Panc1 (cell line): ENCODE results near the gene PPP6R2. TPM values are rescaled to one million over a fixed set of nuclear protein-coding genes. Genes with fewer than 3 reads are reported as not detected.
A peak's percentile ranks its signal among the peaks of the same experiment; 100 is the strongest.

Source experiments
- ATAC-seq: fragments of 200-7000 bp; cut with Tn5 transposase; 2 replicates; pipeline ENCODE4 v1.9.1; 2020; ENCODE audit warnings: mild to moderate bottlenecking, moderate library complexity
- BruUV-seq: library from RNA; stranded (reverse); fragments of 400-500 nt; replicated peaks from 2 replicates; lab custom pipeline; 2021; lab: Mats Ljungman, UMichigan
- CTCF ChIA-PET: fragments of 300-600 bp; sonication (Branson Sonifier 250); formaldehyde crosslinking; loops from one replicate; lab custom pipeline; 2022; ENCODE audit warnings: antibody characterized with exemption; lab: Charles Lee
- POLR2A ChIA-PET: fragments of 300-600 bp; sonication (Branson Sonifier 250); formaldehyde crosslinking; loops from one replicate; lab custom pipeline; 2022; ENCODE audit warnings: antibody characterized with exemption; lab: Charles Lee
- DNase-seq: peaks from one replicate; pipeline ENCODE4 v3.0.0-alpha.2; 2010; ENCODE audit warnings: low read depth, low spot score
- H3K27ac ChIP-seq: 2 replicates; pipeline ENCODE4 v1.5.1; 2011; ENCODE audit warnings: mild to moderate bottlenecking, low read length, inconsistent platforms
- H3K27me3 ChIP-seq: fragments of 200-500 bp; sonication (Bioruptor generic); 2 replicates; pipeline ENCODE4 v1.6.0; 2014; ENCODE audit warnings: low read length, inconsistent platforms; ENCODE audit not compliant: control insufficient read depth, insufficient read depth
- H3K36me3 ChIP-seq: fragments of 200-500 bp; sonication (Bioruptor generic); 2 replicates; pipeline ENCODE4 v1.5.1; 2014; ENCODE audit warnings: inconsistent platforms, mild to moderate bottlenecking, low read length, moderate library complexity; ENCODE audit not compliant: control insufficient read depth, insufficient read depth
- H3K4me1 ChIP-seq: 2 replicates; pipeline ENCODE4 v1.5.1; 2011; ENCODE audit warnings: inconsistent platforms, mild to moderate bottlenecking, low read length, moderate library complexity; ENCODE audit not compliant: control insufficient read depth, insufficient read depth
- H3K4me3 ChIP-seq, 2 experiments: 2 replicates each; pipeline ENCODE4 v1.5.1; 2011 to 2012; ENCODE audit warnings: low read depth in 2 of 2, low read length in 2 of 2, mild to moderate bottlenecking in 2 of 2, inconsistent platforms in 1 of 2, moderate library complexity in 1 of 2
- H3K9me3 ChIP-seq: fragments of 200-500 bp; sonication (Bioruptor generic); 2 replicates; pipeline ENCODE4 v1.5.1; 2014; ENCODE audit warnings: low read depth, mild to moderate bottlenecking, inconsistent platforms, low read length, moderate library complexity; ENCODE audit not compliant: control insufficient read depth, insufficient read depth
- CTCF ChIP-seq: fragments of 450-650 bp; IDR thresholded peaks from 2 replicates; pipeline ENCODE4 v1.5.1; 2017; ENCODE audit warnings: mild to moderate bottlenecking
- POLR2AphosphoS5 ChIP-seq: IDR thresholded peaks from 2 replicates; pipeline ENCODE4 v1.6.1; 2012; ENCODE audit warnings: mild to moderate bottlenecking, low read depth, low read length, moderate library complexity
- REST ChIP-seq, 2 experiments: IDR thresholded peaks; 2 replicates each; pipeline ENCODE4 v1.6.1; 2011 to 2012; ENCODE audit warnings: low read depth in 2 of 2, control low read depth in 1 of 2, low read length in 1 of 2, mild to moderate bottlenecking in 1 of 2, moderate library complexity in 1 of 2; ENCODE audit not compliant: insufficient read depth in 1 of 2
- SIN3A ChIP-seq: IDR thresholded peaks from 2 replicates; pipeline ENCODE4 v1.6.1; 2012; ENCODE audit warnings: low read depth, mild to moderate bottlenecking, low read length, moderate library complexity, borderline replicate concordance; ENCODE audit not compliant: insufficient read depth
- TCF7L2 ChIP-seq: IDR thresholded peaks from 2 replicates; pipeline ENCODE4 v1.6.1; 2011; ENCODE audit warnings: mild to moderate bottlenecking, low read depth, low read length, inconsistent platforms
- in situ Hi-C: cut with HindIII; loops from 2 replicates; pipeline ENCODE4 v1.10.0; 2016; ENCODE audit warnings: low sequenced_read_pairs, low pct_unique_long_range_greater_than_20kb
- intact Hi-C: fragments of 100-400 bp; cut with micrococcal nuclease; formaldehyde crosslinking; loops from one replicate; pipeline ENCODE4 v1.10.0; 2022; ENCODE audit not compliant: unreplicated experiment
- total RNA-seq: library from RNA; stranded (reverse); gene quantifications from one replicate; pipeline ENCODE4 v1.2.1, GENCODE V29; 2021; ENCODE audit not compliant: unreplicated experiment

Gene PPP6R2
- total RNA-seq, 1 experiment from 2014 or later = 52.8 TPM

GRCh38 chr22:50303515-50303847 is 39.6 kb upstream of the PPP6R2 start:
- Histone ChIP-seq H3K9me3 (no peaks in the 10 kb centered on the region), H3K27me3 (no peaks in the 10 kb centered on the region), H3K36me3 (no peaks in the 10 kb centered on the region; the same call in 1 of the 2 replicates), H3K4me1 (peaks cover 61% of the 10 kb centered on the region), H3K4me3 (peak overlapping the region in 1 of 2 experiments; percentile 16; a peak in 1 of 4 replicates), H3K27ac (peak overlapping the region; percentile 83)
- no peak for TF ChIP-seq CTCF
- no peak for TF ChIP-seq SIN3A
- no peak for TF ChIP-seq TCF7L2
- no peak for TF ChIP-seq POLR2AphosphoS5
- BruUV-seq = no TSS peak
- ATAC-seq (no peak), DNase-seq (no peak)
- in situ Hi-C loops = no loop called here
- CTCF ChIA-PET = interaction anchor here (0.6 kb wide), 1 partner anchor 33 kb away, joined by 5 read pairs; no protein-coding TSS in a partner anchor
- intact Hi-C loops = no loop called here
- POLR2A ChIA-PET = no interaction called here

GRCh38 chr22:50303848-50304527 is 39.1 kb upstream of the PPP6R2 start:
- BruUV-seq = TSS peak; percentile 42
- DNase-seq = no peak
- peaks cover 61% of the 10 kb centered on the region for H3K4me1 ChIP-seq
- H3K9me3 ChIP-seq = no peaks in the 10 kb centered on the region
- ChIA-PET POLR2A (no interaction called here), CTCF (interaction anchor here (0.6 kb wide), 1 partner anchor 33 kb away, joined by 5 read pairs; no protein-coding TSS in a partner anchor)
- intact Hi-C loops = no loop called here
- no peaks in the 10 kb centered on the region for H3K27me3 ChIP-seq
- H3K36me3 ChIP-seq = no peaks in the 10 kb centered on the region; the same call in 1 of the 2 replicates
- peak overlapping the region; percentile 83 for H3K27ac ChIP-seq
- TF ChIP-seq CTCF = no peak
- no peak for TF ChIP-seq REST (IDR thresholded peaks at IDR 0.05; ENCODE audit: insufficient read depth in 1 of 2, low read depth in 2 of 2, low read length in 1 of 2)
- no peak for TF ChIP-seq POLR2AphosphoS5
- in situ Hi-C loops = no loop called here
- H3K4me3 ChIP-seq = peak overlapping the region in 1 of 2 experiments; percentile 23; a peak in 1 of 4 replicates
- ATAC-seq = no peak
